Trophoblast cell (in vitro differentiated cells and primary cell): Measurements from ENCODE around the gene WDFY1.

ENCODE experiments used
- DNase-seq, 2 donors: peaks; one replicate each; pipeline ENCODE4 v3.0.0-alpha.2; 2016
- H2AFZ ChIP-seq: 2 replicates; pipeline ENCODE4 v1.6.1; 2013; ENCODE audit warnings: low read length, moderate library complexity, mild to moderate bottlenecking; ENCODE audit not compliant: insufficient read depth, poor library complexity
- H2AK5ac ChIP-seq: 2 replicates; pipeline ENCODE4 v1.6.1; 2013; ENCODE audit warnings: mild to moderate bottlenecking, low read length
- H2BK120ac ChIP-seq: 2 replicates; pipeline ENCODE4 v1.6.1; 2013; ENCODE audit warnings: low read length, mild to moderate bottlenecking, moderate library complexity; ENCODE audit not compliant: insufficient read depth, poor library complexity
- H2BK12ac ChIP-seq: 2 replicates; pipeline ENCODE4 v1.6.1; 2013; ENCODE audit warnings: mild to moderate bottlenecking, low read length, moderate library complexity
- H2BK5ac ChIP-seq: 2 replicates; pipeline ENCODE4 v1.6.1; 2013; ENCODE audit warnings: low read length, low read depth, moderate library complexity, mild to moderate bottlenecking; ENCODE audit not compliant: poor library complexity
- H3K14ac ChIP-seq: 2 replicates; pipeline ENCODE4 v1.6.1; 2013; ENCODE audit warnings: mild to moderate bottlenecking, low read length
- H3K18ac ChIP-seq: 2 replicates; pipeline ENCODE4 v1.6.1; 2013; ENCODE audit warnings: mild to moderate bottlenecking, low read length
- H3K23ac ChIP-seq: 2 replicates; pipeline ENCODE4 v1.6.1; 2013; ENCODE audit warnings: low read length
- H3K27ac ChIP-seq: 2 replicates; pipeline ENCODE4 v1.5.1; 2013; ENCODE audit warnings: low read depth, mild to moderate bottlenecking, inconsistent platforms, low read length, moderate library complexity
- H3K27me3 ChIP-seq: 2 replicates; pipeline ENCODE4 v1.6.1; 2013; ENCODE audit warnings: inconsistent platforms, mild to moderate bottlenecking, low read length, moderate library complexity; ENCODE audit not compliant: insufficient read depth
- H3K36me3 ChIP-seq, 2 experiments: 1 replicate in 1 of 2; 2 replicates in 1 of 2; pipeline ENCODE4 v1.6.1; 2013; ENCODE audit warnings: low read length in 2 of 2, mild to moderate bottlenecking in 2 of 2, moderate library complexity in 1 of 2; ENCODE audit not compliant: insufficient read depth in 2 of 2, control insufficient read depth in 1 of 2
- H3K4ac ChIP-seq: 2 replicates; pipeline ENCODE4 v1.6.1; 2013; ENCODE audit warnings: low read depth, mild to moderate bottlenecking, low read length, moderate library complexity
- H3K4me1 ChIP-seq, 2 experiments: 1 replicate in 1 of 2; 2 replicates in 1 of 2; pipeline ENCODE4 v1.6.1; 2013; ENCODE audit warnings: low read length in 2 of 2, mild to moderate bottlenecking in 2 of 2, moderate library complexity in 1 of 2; ENCODE audit not compliant: insufficient read depth in 2 of 2, control insufficient read depth in 1 of 2
- H3K4me2 ChIP-seq: 2 replicates; pipeline ENCODE4 v1.6.1; 2013; ENCODE audit warnings: inconsistent platforms, mild to moderate bottlenecking, low read length, moderate library complexity
- H3K4me3 ChIP-seq: 2 replicates; pipeline ENCODE4 v1.5.1; 2013; ENCODE audit warnings: mild to moderate bottlenecking, low read depth, low read length, inconsistent platforms
- H3K79me1 ChIP-seq: one replicate; pipeline ENCODE4 v1.6.1; 2013; ENCODE audit warnings: low read length
- H3K79me2 ChIP-seq: 2 replicates; pipeline ENCODE4 v1.6.1; 2013; ENCODE audit warnings: low read length, mild to moderate bottlenecking; ENCODE audit not compliant: control insufficient read depth, insufficient read depth, poor library complexity
- H3K9ac ChIP-seq: 2 replicates; pipeline ENCODE4 v1.6.1; 2013; ENCODE audit warnings: mild to moderate bottlenecking, low read length
- H3K9me3 ChIP-seq: 2 replicates; pipeline ENCODE4 v1.6.1; 2013; ENCODE audit warnings: low read depth, mild to moderate bottlenecking, control low read depth, inconsistent platforms, low read length; ENCODE audit not compliant: insufficient read depth
- H4K12ac ChIP-seq: 2 replicates; pipeline ENCODE4 v1.6.1; 2013; ENCODE audit warnings: low read depth, mild to moderate bottlenecking, low read length, moderate library complexity
- H4K8ac ChIP-seq: 2 replicates; pipeline ENCODE4 v1.6.1; 2013; ENCODE audit warnings: low read depth, mild to moderate bottlenecking, low read length, moderate library complexity
- H4K91ac ChIP-seq: one replicate; pipeline ENCODE4 v1.6.1; 2013; ENCODE audit warnings: low read depth, mild to moderate bottlenecking, low read length, moderate library complexity
- WGBS: extraction: QIAGEN DNeasy Blood & Tissue Kit; methylation state at CpG from one replicate; pipeline ENCODE4 v1.1.7; 2013; ENCODE audit warnings: missing lambda C conversion rate; ENCODE audit not compliant: insufficient read length, insufficient coverage; ENCODE audit errors: extremely low coverage; 5-methylcytosine and 5-hydroxymethylcytosine counted together

Gene WDFY1

GRCh38 chr2:223921204-223921603 is 23.9 kb downstream of the WDFY1 start:
- H3K27ac ChIP-seq: no peak overlapping the region
- H3K9ac ChIP-seq: no peak overlapping the region
- H4K12ac ChIP-seq: no peak overlapping the region
- H2BK120ac ChIP-seq: no peak overlapping the region
- no peak overlapping the region for H3K4me2 ChIP-seq
- DNase-seq: no peak
- no peaks in the 10 kb centered on the region for H3K27me3 ChIP-seq
- H3K14ac ChIP-seq: no peak overlapping the region
- H2AK5ac ChIP-seq: no peak overlapping the region
- H2BK12ac ChIP-seq: no peak overlapping the region
- H2AFZ ChIP-seq: no peak overlapping the region
- H3K4me3 ChIP-seq: no peak overlapping the region
- H3K79me1 ChIP-seq: no peaks in the 10 kb centered on the region
- H3K36me3 ChIP-seq: peaks cover 1 to 2% of the 10 kb centered on the region in 2 experiments
- H3K4me1 ChIP-seq: no peaks in the 10 kb centered on the region
- H3K4ac ChIP-seq: no peak overlapping the region
- H3K23ac ChIP-seq: no peak overlapping the region
- no peak overlapping the region for H4K91ac ChIP-seq
- H2BK5ac ChIP-seq: no peak overlapping the region
- H3K9me3 ChIP-seq: no peaks in the 10 kb centered on the region
- H4K8ac ChIP-seq: no peak overlapping the region
- H3K18ac ChIP-seq: no peak overlapping the region
- H3K79me2 ChIP-seq: peaks cover 5% of the 10 kb centered on the region

- Histone ChIP-seq H3K23ac (no peak overlapping the region), H4K91ac (no peak overlapping the region), H3K9ac (no peak overlapping the region), H2BK120ac (no peak overlapping the region), H3K4ac (no peak overlapping the region), H3K4me3 (no peak overlapping the region), H3K79me1 (no peaks in the 10 kb centered on the region), H3K36me3 (peaks cover 0 to 4% of the 10 kb centered on the region in 2 experiments), H3K18ac (no peak overlapping the region), H3K27ac (no peak overlapping the region), H2BK5ac (no peak overlapping the region), H2AK5ac (no peak overlapping the region), H4K12ac (no peak overlapping the region), H3K79me2 (peaks cover 5% of the 10 kb centered on the region), H3K27me3 (no peaks in the 10 kb centered on the region), H3K9me3 (no peaks in the 10 kb centered on the region), H4K8ac (no peak overlapping the region), H2BK12ac (no peak overlapping the region), H3K14ac (no peak overlapping the region), H2AFZ (no peak overlapping the region), H3K4me2 (no peak overlapping the region), H3K4me1 (no peaks in the 10 kb centered on the region)
- no CpG with 5 or more reads among the region's 4 CpGs for WGBS
- no peak for DNase-seq
Measured at GRCh38 chr2:223920109-223920508, 25.0 kb downstream of the WDFY1 start.

GRCh38 chr2:223918671-223919134 is 26.4 kb downstream of the WDFY1 start:
- H3K27me3 ChIP-seq: no peaks in the 10 kb centered on the region
- no peak overlapping the region for H2AFZ ChIP-seq
- no peak overlapping the region for H3K9ac ChIP-seq
- H4K91ac ChIP-seq: no peak overlapping the region
- H2AK5ac ChIP-seq: no peak overlapping the region
- no peak overlapping the region for H3K4me3 ChIP-seq
- peak in 1 of 2 donors; percentile 46 for DNase-seq
- no peak overlapping the region for H3K4me2 ChIP-seq
- H3K79me1 ChIP-seq: no peaks in the 10 kb centered on the region
- peak overlapping the region; percentile 59 for H3K18ac ChIP-seq
- H2BK120ac ChIP-seq: no peak overlapping the region
- no peak overlapping the region for H4K8ac ChIP-seq
- H3K4me1 ChIP-seq: no peaks in the 10 kb centered on the region
- no peak overlapping the region for H3K27ac ChIP-seq
- H2BK12ac ChIP-seq: no peak overlapping the region
- no peak overlapping the region for H4K12ac ChIP-seq
- H3K14ac ChIP-seq: no peak overlapping the region
- no peak overlapping the region for H3K23ac ChIP-seq
- peaks cover 0 to 4% of the 10 kb centered on the region in 2 experiments for H3K36me3 ChIP-seq
- WGBS: no CpG with 5 or more reads among the region's 11 CpGs
- H3K79me2 ChIP-seq: peaks cover 5% of the 10 kb centered on the region
- H2BK5ac ChIP-seq: no peak overlapping the region
- no peaks in the 10 kb centered on the region for H3K9me3 ChIP-seq
- no peak overlapping the region for H3K4ac ChIP-seq

GRCh38 chr2:223916181-223916920 is 28.8 kb downstream of the WDFY1 start:
- no peak for DNase-seq
- no peak overlapping the region for H2AFZ ChIP-seq
- no peak overlapping the region for H4K91ac ChIP-seq
- peaks cover 5% of the 10 kb centered on the region for H3K79me2 ChIP-seq
- H3K4me2 ChIP-seq: no peak overlapping the region
- no peaks in the 10 kb centered on the region for H3K9me3 ChIP-seq
- no peak overlapping the region for H2BK12ac ChIP-seq
- no peaks in the 10 kb centered on the region for H3K4me1 ChIP-seq
- H3K23ac ChIP-seq: no peak overlapping the region
- WGBS: no CpG with 5 or more reads among the region's 8 CpGs
- peaks cover 4 to 10% of the 10 kb centered on the region in 2 experiments for H3K36me3 ChIP-seq
- H3K4ac ChIP-seq: no peak overlapping the region
- H3K4me3 ChIP-seq: no peak overlapping the region
- H3K14ac ChIP-seq: no peak overlapping the region
- H3K9ac ChIP-seq: no peak overlapping the region
- no peak overlapping the region for H3K18ac ChIP-seq
- no peak overlapping the region for H4K8ac ChIP-seq
- no peak overlapping the region for H2AK5ac ChIP-seq
- H2BK120ac ChIP-seq: no peak overlapping the region
- H3K27ac ChIP-seq: no peak overlapping the region
- H3K27me3 ChIP-seq: no peaks in the 10 kb centered on the region
- H3K79me1 ChIP-seq: no peaks in the 10 kb centered on the region
- H4K12ac ChIP-seq: no peak overlapping the region
- no peak overlapping the region for H2BK5ac ChIP-seq
